ENCODE results near the gene ARHGEF4. TPM values are rescaled to one million over a fixed set of nuclear protein-coding genes. Genes with fewer than 3 reads are reported as not detected.

Gene ARHGEF4
- total RNA-seq, 1 experiment from 2014 or later, result 0.80 TPM

- intact Hi-C loops (cut with micrococcal nuclease; ENCODE audit: unreplicated experiment) (no loop called here), in situ Hi-C loops (cut with HindIII; ENCODE audit: low pct_unique_long_range_greater_than_20kb, low sequenced_read_pairs) (no loop called here)
- Histone ChIP-seq H3K36me3 (ENCODE audit: control insufficient read depth, insufficient read depth, low read length) (no peaks in the 10 kb centered on the region), H3K4me1 (ENCODE audit: control insufficient read depth, insufficient read depth, low read length) (no peaks in the 10 kb centered on the region), H3K27me3 (ENCODE audit: control insufficient read depth, insufficient read depth, low read length) (no peaks in the 10 kb centered on the region), H3K4me3 (ENCODE audit: low read depth in 2 of 2, low read length in 2 of 2) (no peak overlapping the region), H3K9me3 (ENCODE audit: control insufficient read depth, insufficient read depth, low read depth, low read length) (no peaks in the 10 kb centered on the region), H3K27ac (ENCODE audit: low read length) (no peak overlapping the region)
- POLR2A ChIA-PET, result no interaction called here
- CTCF ChIA-PET, result no interaction called here
- TF ChIP-seq POLR2AphosphoS5 (IDR thresholded peaks at IDR 0.05; ENCODE audit: low read depth, low read length) (no peak), TCF7L2 (IDR thresholded peaks at IDR 0.05; ENCODE audit: low read depth, low read length) (no peak), SIN3A (IDR thresholded peaks at IDR 0.05; ENCODE audit: borderline replicate concordance, insufficient read depth, low read depth, low read length) (no peak)
- TF ChIP-seq, protein P1, sequence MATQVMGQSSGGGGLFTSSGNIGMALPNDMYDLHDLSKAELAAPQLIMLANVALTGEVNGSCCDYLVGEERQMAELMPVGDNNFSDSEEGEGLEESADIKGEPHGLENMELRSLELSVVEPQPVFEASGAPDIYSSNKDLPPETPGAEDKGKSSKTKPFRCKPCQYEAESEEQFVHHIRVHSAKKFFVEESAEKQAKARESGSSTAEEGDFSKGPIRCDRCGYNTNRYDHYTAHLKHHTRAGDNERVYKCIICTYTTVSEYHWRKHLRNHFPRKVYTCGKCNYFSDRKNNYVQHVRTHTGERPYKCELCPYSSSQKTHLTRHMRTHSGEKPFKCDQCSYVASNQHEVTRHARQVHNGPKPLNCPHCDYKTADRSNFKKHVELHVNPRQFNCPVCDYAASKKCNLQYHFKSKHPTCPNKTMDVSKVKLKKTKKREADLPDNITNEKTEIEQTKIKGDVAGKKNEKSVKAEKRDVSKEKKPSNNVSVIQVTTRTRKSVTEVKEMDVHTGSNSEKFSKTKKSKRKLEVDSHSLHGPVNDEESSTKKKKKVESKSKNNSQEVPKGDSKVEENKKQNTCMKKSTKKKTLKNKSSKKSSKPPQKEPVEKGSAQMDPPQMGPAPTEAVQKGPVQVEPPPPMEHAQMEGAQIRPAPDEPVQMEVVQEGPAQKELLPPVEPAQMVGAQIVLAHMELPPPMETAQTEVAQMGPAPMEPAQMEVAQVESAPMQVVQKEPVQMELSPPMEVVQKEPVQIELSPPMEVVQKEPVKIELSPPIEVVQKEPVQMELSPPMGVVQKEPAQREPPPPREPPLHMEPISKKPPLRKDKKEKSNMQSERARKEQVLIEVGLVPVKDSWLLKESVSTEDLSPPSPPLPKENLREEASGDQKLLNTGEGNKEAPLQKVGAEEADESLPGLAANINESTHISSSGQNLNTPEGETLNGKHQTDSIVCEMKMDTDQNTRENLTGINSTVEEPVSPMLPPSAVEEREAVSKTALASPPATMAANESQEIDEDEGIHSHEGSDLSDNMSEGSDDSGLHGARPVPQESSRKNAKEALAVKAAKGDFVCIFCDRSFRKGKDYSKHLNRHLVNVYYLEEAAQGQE (IDR thresholded peaks at IDR 0.05; ENCODE audit: insufficient read depth in 1 of 2, low read depth in 2 of 2, low read length in 1 of 2), result no peak
- TF ChIP-seq, protein P2, sequence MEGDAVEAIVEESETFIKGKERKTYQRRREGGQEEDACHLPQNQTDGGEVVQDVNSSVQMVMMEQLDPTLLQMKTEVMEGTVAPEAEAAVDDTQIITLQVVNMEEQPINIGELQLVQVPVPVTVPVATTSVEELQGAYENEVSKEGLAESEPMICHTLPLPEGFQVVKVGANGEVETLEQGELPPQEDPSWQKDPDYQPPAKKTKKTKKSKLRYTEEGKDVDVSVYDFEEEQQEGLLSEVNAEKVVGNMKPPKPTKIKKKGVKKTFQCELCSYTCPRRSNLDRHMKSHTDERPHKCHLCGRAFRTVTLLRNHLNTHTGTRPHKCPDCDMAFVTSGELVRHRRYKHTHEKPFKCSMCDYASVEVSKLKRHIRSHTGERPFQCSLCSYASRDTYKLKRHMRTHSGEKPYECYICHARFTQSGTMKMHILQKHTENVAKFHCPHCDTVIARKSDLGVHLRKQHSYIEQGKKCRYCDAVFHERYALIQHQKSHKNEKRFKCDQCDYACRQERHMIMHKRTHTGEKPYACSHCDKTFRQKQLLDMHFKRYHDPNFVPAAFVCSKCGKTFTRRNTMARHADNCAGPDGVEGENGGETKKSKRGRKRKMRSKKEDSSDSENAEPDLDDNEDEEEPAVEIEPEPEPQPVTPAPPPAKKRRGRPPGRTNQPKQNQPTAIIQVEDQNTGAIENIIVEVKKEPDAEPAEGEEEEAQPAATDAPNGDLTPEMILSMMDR (IDR thresholded peaks at IDR 0.05), result no peak
- no TSS peak for BruUV-seq (replicated peaks)
- DNase-seq (ENCODE audit: low read depth, low spot score) (no peak), ATAC-seq (no peak)
Measured at GRCh38 chr2:130972410-130972809, 135.7 kb downstream of the ARHGEF4 start.

DNA sequence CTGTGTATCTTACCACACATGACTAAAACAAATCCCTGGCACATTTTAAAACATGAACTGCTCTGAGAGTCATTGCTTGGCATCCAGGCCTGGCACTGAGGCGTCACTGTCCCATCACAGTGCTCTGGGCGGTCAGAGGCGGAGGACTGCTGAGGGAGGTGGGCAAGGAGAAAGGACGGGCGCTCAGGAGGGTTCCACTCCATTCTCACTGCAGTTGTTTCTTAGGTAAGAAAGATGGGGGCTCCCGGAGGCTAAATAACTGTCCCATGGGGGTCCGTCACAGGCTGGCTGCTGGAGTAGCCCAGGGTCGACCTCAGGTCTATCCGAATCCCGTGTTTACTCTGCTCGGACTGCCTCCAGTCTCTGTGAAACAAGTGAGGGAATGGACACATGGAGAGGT is 139.0 kb downstream of the ARHGEF4 start:
- DNase-seq (ENCODE audit: low read depth, low spot score) (no peak), ATAC-seq (no peak)
- BruUV-seq (replicated peaks), result no TSS peak
- intact Hi-C loops (cut with micrococcal nuclease; ENCODE audit: unreplicated experiment) (no loop called here), in situ Hi-C loops (cut with HindIII; ENCODE audit: low pct_unique_long_range_greater_than_20kb, low sequenced_read_pairs) (no loop called here)
- ChIA-PET POLR2A (no interaction called here), CTCF (no interaction called here)
- Histone ChIP-seq H3K4me1 (ENCODE audit: control insufficient read depth, insufficient read depth, low read length) (no peaks in the 10 kb centered on the region), H3K27me3 (ENCODE audit: control insufficient read depth, insufficient read depth, low read length) (no peaks in the 10 kb centered on the region), H3K36me3 (ENCODE audit: control insufficient read depth, insufficient read depth, low read length) (no peaks in the 10 kb centered on the region), H3K9me3 (ENCODE audit: control insufficient read depth, insufficient read depth, low read depth, low read length) (peaks cover 4% of the 10 kb centered on the region; the same call in 1 of the 2 replicates), H3K4me3 (ENCODE audit: low read depth in 2 of 2, low read length in 2 of 2) (no peak overlapping the region), H3K27ac (ENCODE audit: low read length) (no peak overlapping the region)
- TF ChIP-seq, protein P2 (IDR thresholded peaks at IDR 0.05), result no peak
- TF ChIP-seq, protein P1 (IDR thresholded peaks at IDR 0.05; ENCODE audit: insufficient read depth in 1 of 2, low read depth in 2 of 2, low read length in 1 of 2), result no peak
- TF ChIP-seq SIN3A (IDR thresholded peaks at IDR 0.05; ENCODE audit: borderline replicate concordance, insufficient read depth, low read depth, low read length) (no peak), POLR2AphosphoS5 (IDR thresholded peaks at IDR 0.05; ENCODE audit: low read depth, low read length) (no peak), TCF7L2 (IDR thresholded peaks at IDR 0.05; ENCODE audit: low read depth, low read length) (no peak)
